OCI-LY7 (cell line): ENCODE results near the gene PXDN.

Source experiments
- CTCF ChIP-seq: fragments of 200-600 bp; sonication (generic); conservative IDR thresholded peaks from 2 replicates; pipeline ENCODE4 v1.5.1; 2014; ENCODE audit warnings: mild to moderate bottlenecking, antibody characterized with exemption, low read length, moderate library complexity, mixed read lengths
- EZH2phosphoT487 ChIP-seq: fragments of 200-600 bp; sonication (generic); IDR thresholded peaks from 2 replicates; pipeline ENCODE4 v1.6.1; 2018; ENCODE audit warnings: low read depth, borderline replicate concordance, mild to moderate bottlenecking, mixed run types, antibody characterized with exemption, low read length, moderate library complexity, mixed read lengths

GRCh38 chr2:1603521-1603920 lies 140.8 kb downstream of the PXDN start:
- TF ChIP-seq CTCF (no peak), EZH2phosphoT487 (no peak)
